ENCODE measurements around the gene ZBTB20. TPM values are rescaled to one million over a fixed set of nuclear protein-coding genes. Genes with fewer than 3 reads are reported as not detected.

ZBTB20 gene
- total RNA-seq, 1 donor from 2014 or later, result 23.5 TPM

GRCh38 chr3:115042351-115042750 lies 104.7 kb downstream of the ZBTB20 start:
- no peaks in the 10 kb centered on the region for H3K9me3 ChIP-seq (ENCODE audit: control insufficient read depth in 3 of 3, low read length in 3 of 3)
- no peak overlapping the region for H3K4me3 ChIP-seq (ENCODE audit: low read length in 3 of 3)
- no peaks in the 10 kb centered on the region for H3K4me1 ChIP-seq (ENCODE audit: control insufficient read depth in 3 of 3, insufficient read depth in 3 of 3, low read length in 3 of 3)
- no peak overlapping the region for H3K27ac ChIP-seq (ENCODE audit: low read depth, low read length)
- peaks cover 0 to 2% (median 0%) of the 10 kb centered on the region in 3 donors for H3K36me3 ChIP-seq (ENCODE audit: control insufficient read depth in 3 of 3, insufficient read depth in 3 of 3, low read length in 3 of 3)
- no peaks in the 10 kb centered on the region for H3K27me3 ChIP-seq (ENCODE audit: control insufficient read depth in 3 of 3, insufficient read depth in 3 of 3, low read length in 3 of 3)
- no peak overlapping the region for H3K9ac ChIP-seq (ENCODE audit: low read depth in 1 of 3, low read length in 3 of 3)

DNA sequence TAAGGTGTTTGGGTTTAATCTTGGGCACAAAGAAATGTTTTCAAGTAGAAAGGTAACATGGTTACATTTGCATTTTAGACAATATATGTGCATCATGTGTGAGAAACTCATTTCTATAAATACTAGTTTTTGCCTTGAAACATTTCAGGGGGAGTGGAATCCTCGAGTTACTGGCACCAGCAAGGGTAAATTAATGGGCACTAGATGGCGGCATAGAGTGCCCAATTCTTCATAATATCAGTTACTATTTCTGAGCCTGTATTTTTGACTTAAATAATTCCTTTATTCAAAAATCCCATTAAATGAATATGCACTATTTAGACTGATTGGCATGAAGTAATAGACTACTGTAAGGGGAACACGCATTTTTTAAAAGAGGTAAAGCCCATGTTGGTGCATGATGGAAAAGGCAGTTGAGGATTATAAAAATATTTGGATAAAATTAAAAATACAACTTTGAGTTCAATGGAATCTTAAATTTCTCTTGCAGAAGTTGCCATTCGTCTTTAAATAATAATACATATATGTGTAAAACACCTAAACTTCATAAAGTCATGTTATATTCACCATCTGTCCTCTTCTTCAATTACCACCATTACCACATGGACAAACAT lies 106.3 kb downstream of the ZBTB20 start:
- H3K4me3 ChIP-seq (ENCODE audit: low read length in 3 of 3), result no peak overlapping the region
- no peaks in the 10 kb centered on the region for H3K9me3 ChIP-seq (ENCODE audit: control insufficient read depth in 3 of 3, low read length in 3 of 3)
- H3K4me1 ChIP-seq (ENCODE audit: control insufficient read depth in 3 of 3, insufficient read depth in 3 of 3, low read length in 3 of 3), result no peaks in the 10 kb centered on the region
- H3K9ac ChIP-seq (ENCODE audit: low read depth in 1 of 3, low read length in 3 of 3), result no peak overlapping the region
- no peak overlapping the region for H3K27ac ChIP-seq (ENCODE audit: low read depth, low read length)
- peaks cover 0 to 2% (median 0%) of the 10 kb centered on the region in 3 donors for H3K36me3 ChIP-seq (ENCODE audit: control insufficient read depth in 3 of 3, insufficient read depth in 3 of 3, low read length in 3 of 3)
- H3K27me3 ChIP-seq (ENCODE audit: control insufficient read depth in 3 of 3, insufficient read depth in 3 of 3, low read length in 3 of 3), result no peaks in the 10 kb centered on the region

DNA sequence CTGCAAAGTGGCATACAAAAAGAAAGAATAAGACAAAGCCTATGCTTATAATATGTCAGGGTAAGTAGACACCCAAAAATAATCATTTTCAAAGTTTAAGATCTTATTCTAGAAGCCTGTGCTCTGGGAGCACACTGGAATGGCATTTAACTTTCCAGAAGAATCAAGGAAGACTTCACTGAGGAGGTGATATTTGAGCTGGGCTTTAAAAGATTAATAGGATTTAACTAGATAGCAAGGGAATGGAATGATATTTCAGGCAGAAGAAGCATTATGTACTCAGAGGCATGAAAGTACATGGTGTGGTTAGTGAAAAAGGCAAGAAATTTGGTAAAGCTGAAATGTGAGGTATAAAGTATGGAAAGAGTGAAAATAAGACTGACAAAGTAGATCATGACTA lies 106.8 kb downstream of the ZBTB20 start:
- Histone ChIP-seq H3K9me3 (ENCODE audit: control insufficient read depth in 3 of 3, low read length in 3 of 3) (no peaks in the 10 kb centered on the region), H3K4me3 (ENCODE audit: low read length in 3 of 3) (no peak overlapping the region), H3K36me3 (ENCODE audit: control insufficient read depth in 3 of 3, insufficient read depth in 3 of 3, low read length in 3 of 3) (peaks cover 0 to 2% (median 0%) of the 10 kb centered on the region in 3 donors), H3K9ac (ENCODE audit: low read depth in 1 of 3, low read length in 3 of 3) (no peak overlapping the region), H3K4me1 (ENCODE audit: control insufficient read depth in 3 of 3, insufficient read depth in 3 of 3, low read length in 3 of 3) (no peaks in the 10 kb centered on the region), H3K27ac (ENCODE audit: low read depth, low read length) (no peak overlapping the region), H3K27me3 (ENCODE audit: control insufficient read depth in 3 of 3, insufficient read depth in 3 of 3, low read length in 3 of 3) (no peaks in the 10 kb centered on the region)

DNA sequence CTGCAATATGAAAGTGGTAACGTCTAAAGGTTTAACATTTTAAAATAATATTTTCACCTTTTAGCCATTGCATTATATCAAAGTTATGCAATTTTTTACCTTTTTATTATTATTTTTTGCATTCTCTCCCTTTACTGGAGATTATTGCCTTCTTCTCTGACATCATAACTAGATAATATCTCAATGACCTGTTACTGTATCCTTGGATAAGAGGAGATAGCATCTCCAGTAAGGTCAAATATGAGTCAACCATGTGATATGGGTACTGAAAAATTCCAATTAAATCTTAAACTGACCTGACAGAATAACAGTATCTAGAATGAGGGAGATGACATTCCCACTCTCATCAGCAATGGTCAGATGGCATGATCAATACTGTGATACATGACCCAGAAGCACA lies 108.3 kb downstream of the ZBTB20 start:
- Histone ChIP-seq H3K36me3 (ENCODE audit: control insufficient read depth in 3 of 3, insufficient read depth in 3 of 3, low read length in 3 of 3) (no peaks in the 10 kb centered on the region), H3K27me3 (ENCODE audit: control insufficient read depth in 3 of 3, insufficient read depth in 3 of 3, low read length in 3 of 3) (no peaks in the 10 kb centered on the region), H3K4me3 (ENCODE audit: low read length in 3 of 3) (no peak overlapping the region), H3K9me3 (ENCODE audit: control insufficient read depth in 3 of 3, low read length in 3 of 3) (peaks cover 0 to 3% (median 0%) of the 10 kb centered on the region in 3 donors), H3K4me1 (ENCODE audit: control insufficient read depth in 3 of 3, insufficient read depth in 3 of 3, low read length in 3 of 3) (no peaks in the 10 kb centered on the region), H3K27ac (ENCODE audit: low read depth, low read length) (no peak overlapping the region), H3K9ac (ENCODE audit: low read depth in 1 of 3, low read length in 3 of 3) (no peak overlapping the region)

GRCh38 chr3:115022835-115023398 lies 124.2 kb downstream of the ZBTB20 start:
- Histone ChIP-seq H3K27me3 (ENCODE audit: control insufficient read depth in 3 of 3, insufficient read depth in 3 of 3, low read length in 3 of 3) (no peaks in the 10 kb centered on the region), H3K4me1 (ENCODE audit: control insufficient read depth in 3 of 3, insufficient read depth in 3 of 3, low read length in 3 of 3) (no peaks in the 10 kb centered on the region), H3K9me3 (ENCODE audit: control insufficient read depth in 3 of 3, low read length in 3 of 3) (no peaks in the 10 kb centered on the region), H3K4me3 (ENCODE audit: low read length in 3 of 3) (no peak overlapping the region), H3K9ac (ENCODE audit: low read depth in 1 of 3, low read length in 3 of 3) (no peak overlapping the region), H3K27ac (ENCODE audit: low read depth, low read length) (no peak overlapping the region), H3K36me3 (ENCODE audit: control insufficient read depth in 3 of 3, insufficient read depth in 3 of 3, low read length in 3 of 3) (no peaks in the 10 kb centered on the region)

GRCh38 chr3:115022199-115022598 lies 124.9 kb downstream of the ZBTB20 start:
- Histone ChIP-seq H3K36me3 (ENCODE audit: control insufficient read depth in 3 of 3, insufficient read depth in 3 of 3, low read length in 3 of 3) (no peaks in the 10 kb centered on the region), H3K27me3 (ENCODE audit: control insufficient read depth in 3 of 3, insufficient read depth in 3 of 3, low read length in 3 of 3) (no peaks in the 10 kb centered on the region), H3K9ac (ENCODE audit: low read depth in 1 of 3, low read length in 3 of 3) (no peak overlapping the region), H3K4me3 (ENCODE audit: low read length in 3 of 3) (no peak overlapping the region), H3K9me3 (ENCODE audit: control insufficient read depth in 3 of 3, low read length in 3 of 3) (no peaks in the 10 kb centered on the region), H3K4me1 (ENCODE audit: control insufficient read depth in 3 of 3, insufficient read depth in 3 of 3, low read length in 3 of 3) (no peaks in the 10 kb centered on the region), H3K27ac (ENCODE audit: low read depth, low read length) (no peak overlapping the region)

DNA sequence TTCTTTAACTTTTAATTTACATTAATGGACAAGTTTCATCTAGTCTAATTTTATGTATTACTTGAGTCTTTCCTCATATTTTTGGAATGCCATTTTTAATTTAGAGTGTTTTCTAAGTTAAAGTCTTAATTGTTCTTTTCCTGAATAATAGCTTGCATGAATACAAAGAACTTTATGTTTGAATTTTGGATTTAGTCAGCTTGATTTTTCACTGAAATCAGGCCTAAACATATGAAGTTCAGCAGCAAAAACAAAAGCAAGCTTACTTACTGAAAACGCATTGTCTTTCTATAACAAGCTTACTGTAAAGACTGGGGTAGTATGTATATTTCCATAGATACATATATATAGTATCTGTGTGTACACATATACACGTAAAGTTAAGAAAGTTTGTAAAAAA lies 126.0 kb downstream of the ZBTB20 start:
- H3K4me3 ChIP-seq (ENCODE audit: low read length in 3 of 3), result no peak overlapping the region
- H3K9ac ChIP-seq (ENCODE audit: low read depth in 1 of 3, low read length in 3 of 3), result no peak overlapping the region
- no peaks in the 10 kb centered on the region for H3K4me1 ChIP-seq (ENCODE audit: control insufficient read depth in 3 of 3, insufficient read depth in 3 of 3, low read length in 3 of 3)
- no peaks in the 10 kb centered on the region for H3K27me3 ChIP-seq (ENCODE audit: control insufficient read depth in 3 of 3, insufficient read depth in 3 of 3, low read length in 3 of 3)
- no peak overlapping the region for H3K27ac ChIP-seq (ENCODE audit: low read depth, low read length)
- H3K9me3 ChIP-seq (ENCODE audit: control insufficient read depth in 3 of 3, low read length in 3 of 3), result no peaks in the 10 kb centered on the region
- H3K36me3 ChIP-seq (ENCODE audit: control insufficient read depth in 3 of 3, insufficient read depth in 3 of 3, low read length in 3 of 3), result no peaks in the 10 kb centered on the region

DNA sequence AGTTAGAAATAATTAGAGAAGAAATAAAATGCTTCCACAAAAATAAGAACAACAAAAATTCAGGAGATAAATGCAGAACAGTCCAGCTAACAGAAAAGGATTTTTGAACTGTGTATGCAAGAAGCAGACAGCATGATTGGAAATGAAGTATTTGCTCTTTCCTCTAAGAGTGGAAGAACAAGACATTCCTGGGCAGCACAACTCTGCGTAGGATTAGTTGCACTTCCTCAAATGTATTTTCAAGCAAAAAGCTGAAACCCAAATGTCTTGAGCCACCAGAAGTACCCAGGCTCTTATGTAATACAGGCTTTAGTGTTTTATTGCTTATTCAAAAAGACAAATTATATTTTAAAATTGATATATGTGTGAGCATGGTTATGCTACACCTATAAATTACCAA lies 127.2 kb downstream of the ZBTB20 start:
- Histone ChIP-seq H3K27ac (ENCODE audit: low read depth, low read length) (no peak overlapping the region), H3K27me3 (ENCODE audit: control insufficient read depth in 3 of 3, insufficient read depth in 3 of 3, low read length in 3 of 3) (no peaks in the 10 kb centered on the region), H3K4me3 (ENCODE audit: low read length in 3 of 3) (no peak overlapping the region), H3K9me3 (ENCODE audit: control insufficient read depth in 3 of 3, low read length in 3 of 3) (no peaks in the 10 kb centered on the region), H3K36me3 (ENCODE audit: control insufficient read depth in 3 of 3, insufficient read depth in 3 of 3, low read length in 3 of 3) (no peaks in the 10 kb centered on the region), H3K4me1 (ENCODE audit: control insufficient read depth in 3 of 3, insufficient read depth in 3 of 3, low read length in 3 of 3) (no peaks in the 10 kb centered on the region), H3K9ac (ENCODE audit: low read depth in 1 of 3, low read length in 3 of 3) (no peak overlapping the region)

- Histone ChIP-seq H3K9ac (ENCODE audit: low read depth in 1 of 3, low read length in 3 of 3) (no peak overlapping the region), H3K4me3 (ENCODE audit: low read length in 3 of 3) (no peak overlapping the region), H3K36me3 (ENCODE audit: control insufficient read depth in 3 of 3, insufficient read depth in 3 of 3, low read length in 3 of 3) (no peaks in the 10 kb centered on the region), H3K4me1 (ENCODE audit: control insufficient read depth in 3 of 3, insufficient read depth in 3 of 3, low read length in 3 of 3) (no peaks in the 10 kb centered on the region), H3K9me3 (ENCODE audit: control insufficient read depth in 3 of 3, low read length in 3 of 3) (no peaks in the 10 kb centered on the region), H3K27ac (ENCODE audit: low read depth, low read length) (no peak overlapping the region), H3K27me3 (ENCODE audit: control insufficient read depth in 3 of 3, insufficient read depth in 3 of 3, low read length in 3 of 3) (no peaks in the 10 kb centered on the region)
Measured at GRCh38 chr3:115018694-115019093, 128.4 kb downstream of the ZBTB20 start.

DNA sequence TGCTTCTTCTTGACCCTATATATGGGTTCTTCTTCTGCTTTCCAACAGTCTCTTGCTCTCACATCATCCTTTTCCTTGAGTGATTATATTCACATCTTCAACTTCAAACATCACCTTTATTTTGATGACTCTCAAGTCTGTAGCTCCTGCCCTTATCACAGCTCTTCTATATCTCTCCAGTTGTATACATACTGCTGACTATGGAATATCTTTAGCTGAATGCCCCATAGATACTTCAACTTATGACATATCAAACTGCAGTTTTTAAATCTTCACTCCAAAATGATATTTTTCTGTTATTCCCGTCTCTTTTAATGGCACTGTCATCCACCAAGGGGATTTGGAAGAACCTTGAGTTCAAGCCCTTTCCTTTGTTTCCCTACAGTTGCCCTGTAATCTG lies 139.1 kb downstream of the ZBTB20 start:
- Histone ChIP-seq H3K27ac (ENCODE audit: low read depth, low read length) (no peak overlapping the region), H3K27me3 (ENCODE audit: control insufficient read depth in 3 of 3, insufficient read depth in 3 of 3, low read length in 3 of 3) (no peaks in the 10 kb centered on the region), H3K4me1 (ENCODE audit: control insufficient read depth in 3 of 3, insufficient read depth in 3 of 3, low read length in 3 of 3) (no peaks in the 10 kb centered on the region), H3K36me3 (ENCODE audit: control insufficient read depth in 3 of 3, insufficient read depth in 3 of 3, low read length in 3 of 3) (no peaks in the 10 kb centered on the region), H3K9me3 (ENCODE audit: control insufficient read depth in 3 of 3, low read length in 3 of 3) (no peaks in the 10 kb centered on the region), H3K4me3 (ENCODE audit: low read length in 3 of 3) (no peak overlapping the region), H3K9ac (ENCODE audit: low read depth in 1 of 3, low read length in 3 of 3) (no peak overlapping the region)
